LHCN-M2 (cell line): ENCODE measurements around the gene RPL37A. TPM values are rescaled to one million over a fixed set of nuclear protein-coding genes. Genes with fewer than 3 reads are reported as not detected.

Experiments used
- DNase-seq: peaks from one replicate; pipeline ENCODE4 v3.0.0-alpha.2; 2012; ENCODE audit warnings: low read depth
- total RNA-seq: library from RNA; depleted of rRNA; stranded (reverse); fragments of >200 nt; gene quantifications from 2 replicates; pipeline ENCODE4 v1.2.3, GENCODE V29; 2014

RPL37A gene
- total RNA-seq, 1 experiment from 2014 or later: 905 TPM

DNA sequence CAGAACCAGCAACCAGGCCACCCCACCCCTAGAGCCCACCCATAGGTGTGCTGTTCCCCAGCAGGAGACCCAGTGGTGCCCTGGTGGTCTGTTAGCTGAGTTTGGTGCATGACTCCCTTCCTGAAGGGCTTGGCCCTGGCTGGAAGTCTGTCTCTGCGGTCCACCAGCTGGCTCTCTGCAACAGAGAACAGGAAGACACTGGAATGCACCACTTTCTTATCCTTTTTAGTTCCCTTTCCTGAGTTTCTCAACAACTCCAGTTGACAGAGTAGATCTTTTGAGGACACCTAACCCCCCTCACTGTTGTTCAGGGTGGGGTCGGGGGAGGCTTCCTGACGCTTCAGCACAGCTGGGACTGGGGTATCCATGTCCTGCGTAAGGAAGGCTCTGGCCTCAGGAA, 11.9 kb upstream of the RPL37A start:
- DNase-seq: no peak

- DNase-seq: peak; percentile 47
Measured at GRCh38 chr2:216490061-216490460, 8.6 kb upstream of the RPL37A start.

DNA sequence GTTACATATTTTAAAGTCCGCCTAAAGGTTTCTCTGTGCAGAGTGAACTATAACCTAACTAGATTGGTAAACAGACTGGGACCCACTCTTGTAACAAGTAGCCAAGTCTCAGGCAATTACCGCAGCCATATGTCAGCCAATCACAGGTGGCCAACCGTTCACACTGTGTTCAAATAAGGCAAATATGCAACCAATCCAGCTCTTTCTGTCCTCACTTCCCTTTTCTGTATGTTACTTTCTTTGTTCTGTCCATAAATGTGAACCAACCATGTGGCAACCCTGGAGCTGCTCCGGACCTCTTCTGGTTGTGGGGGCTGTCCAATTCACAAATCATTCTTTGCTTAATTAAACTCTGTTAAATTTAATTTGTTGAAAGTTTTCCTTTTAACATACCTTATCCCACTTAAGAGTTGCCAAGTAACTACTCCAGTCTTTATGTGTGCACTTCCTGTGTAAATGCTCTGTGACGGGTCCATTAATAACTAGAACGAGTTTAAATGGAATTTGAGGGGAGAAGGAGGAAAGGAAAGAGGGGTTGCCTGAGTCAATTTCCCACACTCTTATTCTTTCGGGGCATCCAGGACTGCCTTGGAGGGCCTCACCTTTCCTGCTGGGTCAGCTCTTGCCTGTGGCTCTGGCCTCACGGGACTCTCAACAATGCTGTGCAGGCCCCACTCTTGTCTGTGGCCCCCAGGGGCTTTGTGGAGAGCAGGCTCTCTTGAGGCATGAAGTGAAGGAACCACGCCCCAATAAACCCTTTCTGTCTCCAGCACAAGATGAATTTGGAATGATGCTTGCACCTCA, 6.6 kb upstream of the RPL37A start:
- no peak for DNase-seq

- DNase-seq: peak; percentile 54
Measured at GRCh38 chr2:216492597-216493333, 5.9 kb upstream of the RPL37A start.

- DNase-seq: no peak
Measured at GRCh38 chr2:216493334-216493685, 5.3 kb upstream of the RPL37A start.

- DNase-seq: no peak
Measured at GRCh38 chr2:216495656-216496055, 3.0 kb upstream of the RPL37A start.

DNA sequence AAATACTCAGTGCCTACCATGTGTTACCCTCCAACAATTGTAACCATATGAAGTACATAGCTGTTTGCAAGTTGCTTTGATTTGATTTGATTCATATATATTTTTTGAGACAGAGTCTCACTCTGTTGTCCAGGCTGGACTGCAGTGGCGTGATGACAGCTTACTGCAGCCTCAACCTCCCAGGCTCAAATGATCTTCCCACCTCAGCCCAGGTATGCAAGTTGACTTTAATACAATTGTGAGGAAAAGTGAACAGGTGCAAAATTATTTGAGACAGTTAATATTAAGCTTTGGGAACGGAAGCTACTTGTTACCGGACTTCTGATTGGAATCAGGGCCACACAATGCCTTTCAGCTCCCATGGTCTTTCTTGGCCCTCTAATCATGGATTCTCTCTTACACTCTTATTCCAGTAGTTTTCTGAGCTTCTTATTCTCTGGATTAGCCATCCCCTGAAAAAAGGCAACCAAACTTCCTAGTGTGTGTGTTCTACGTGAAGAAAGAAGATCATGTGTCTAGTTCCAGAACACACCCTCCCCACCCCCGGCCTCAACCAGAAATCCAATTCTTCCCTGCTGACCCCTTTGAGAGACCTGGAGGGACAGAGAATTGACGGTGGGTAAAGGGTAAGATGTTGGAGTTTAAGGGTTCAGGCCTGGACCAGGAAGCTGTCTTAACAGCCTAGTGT, 1.1 kb upstream of the RPL37A start:
- DNase-seq: no peak

DNA sequence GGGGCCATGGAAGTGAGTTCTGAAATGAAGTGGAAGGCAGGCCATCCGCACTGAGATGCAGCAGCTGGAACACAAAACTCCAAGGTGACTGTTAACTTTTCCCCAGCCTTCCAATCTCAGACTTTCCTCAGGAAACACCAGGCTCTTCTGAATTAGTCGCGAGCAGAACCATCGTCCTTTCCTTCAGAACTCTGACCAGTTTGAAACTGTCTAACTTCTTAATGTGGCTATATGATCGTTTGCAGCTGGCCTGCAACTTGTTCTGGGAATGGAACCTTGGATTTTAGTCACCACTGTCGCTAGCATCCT, 620 bp upstream of the RPL37A start:
- DNase-seq: no peak

DNA sequence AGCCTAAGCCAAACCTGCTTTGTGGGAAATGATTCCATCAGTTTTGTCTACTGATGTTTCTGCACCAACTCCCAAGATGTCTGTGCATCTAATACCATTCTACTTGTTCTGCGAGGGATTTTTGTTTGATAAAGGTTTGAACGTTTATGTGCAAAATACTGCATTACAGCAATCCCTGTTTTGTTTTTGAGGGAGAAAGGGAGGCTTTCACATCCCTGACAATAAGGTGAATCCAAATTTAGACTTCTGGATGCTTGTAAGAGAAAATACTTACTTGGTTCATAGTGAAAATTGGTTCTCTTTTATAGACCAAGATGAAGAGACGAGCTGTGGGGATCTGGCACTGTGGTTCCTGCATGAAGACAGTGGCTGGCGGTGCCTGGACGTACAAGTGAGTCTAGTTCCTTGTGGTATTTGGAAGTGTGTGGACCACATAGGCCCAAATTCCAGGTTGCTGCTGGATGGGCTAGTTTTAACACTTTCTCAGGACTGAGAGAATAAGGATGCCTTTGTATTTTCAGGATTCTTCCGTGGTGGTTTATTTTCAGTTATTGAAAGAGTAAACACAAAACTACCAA, 1.1 kb downstream of the RPL37A start:
- no peak for DNase-seq

- no peak for DNase-seq
Measured at GRCh38 chr2:216500572-216500971, 1.9 kb downstream of the RPL37A start.

GRCh38 chr2:216501854-216502253, 3.2 kb downstream of the RPL37A start:
- no peak for DNase-seq

DNA sequence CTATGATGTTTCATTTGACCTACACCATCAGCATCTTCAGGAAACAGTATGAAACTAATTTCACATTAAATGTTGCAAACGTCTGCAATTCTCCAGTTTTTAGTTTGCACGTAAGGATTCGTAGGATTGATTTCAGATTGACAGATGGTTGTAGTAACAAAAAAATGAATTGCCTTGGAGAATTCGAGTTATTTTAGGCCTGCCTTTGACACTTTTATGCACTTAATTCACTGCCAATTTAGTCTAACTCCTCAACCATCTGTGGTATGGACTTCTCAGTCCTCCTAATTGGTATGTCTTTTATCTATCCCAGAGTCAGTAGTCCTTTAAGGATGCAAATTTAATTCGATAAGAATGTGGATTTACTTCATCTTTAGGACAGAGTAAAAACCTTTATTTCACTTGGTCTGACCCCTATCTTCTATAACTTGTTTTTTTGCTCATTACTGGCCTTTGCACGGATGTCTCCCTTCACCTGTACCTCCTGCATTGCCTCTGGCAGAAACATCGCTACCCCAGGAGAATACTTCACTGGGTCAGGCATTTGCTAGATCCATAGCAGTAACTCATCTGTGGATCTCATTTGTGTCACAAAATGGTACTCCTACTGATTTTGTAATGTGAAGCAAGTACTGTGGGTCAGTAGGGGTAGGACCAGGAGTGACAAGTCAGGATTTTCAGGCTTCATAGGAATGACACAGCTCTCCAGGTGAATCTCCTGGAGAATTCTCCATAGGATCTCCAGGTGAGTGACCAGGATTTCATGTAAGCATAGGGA, 3.9 kb downstream of the RPL37A start:
- DNase-seq: no peak

- no peak for DNase-seq
Measured at GRCh38 chr2:216503159-216503629, 4.5 kb downstream of the RPL37A start.

- DNase-seq: no peak
Measured at GRCh38 chr2:216503697-216504375, 5.2 kb downstream of the RPL37A start.

DNA sequence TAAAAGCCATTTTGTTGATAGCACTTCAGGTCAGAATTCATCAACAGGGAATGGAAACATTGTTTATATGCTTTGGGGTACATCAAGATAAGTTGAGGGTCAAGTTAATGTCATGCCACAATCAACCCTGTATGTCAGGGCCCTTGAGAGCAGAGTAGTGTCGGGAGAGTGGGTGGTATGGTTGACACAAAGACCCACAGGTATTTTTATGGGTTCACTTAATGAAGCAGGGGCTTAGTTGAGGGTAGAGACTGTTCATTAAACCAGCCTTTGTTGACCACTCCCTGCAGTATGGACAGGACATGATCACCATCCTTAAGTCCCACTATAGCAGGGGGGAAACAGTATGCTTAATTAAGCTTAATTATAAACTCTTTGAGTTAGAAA, 5.7 kb downstream of the RPL37A start:
- DNase-seq: no peak

DNA sequence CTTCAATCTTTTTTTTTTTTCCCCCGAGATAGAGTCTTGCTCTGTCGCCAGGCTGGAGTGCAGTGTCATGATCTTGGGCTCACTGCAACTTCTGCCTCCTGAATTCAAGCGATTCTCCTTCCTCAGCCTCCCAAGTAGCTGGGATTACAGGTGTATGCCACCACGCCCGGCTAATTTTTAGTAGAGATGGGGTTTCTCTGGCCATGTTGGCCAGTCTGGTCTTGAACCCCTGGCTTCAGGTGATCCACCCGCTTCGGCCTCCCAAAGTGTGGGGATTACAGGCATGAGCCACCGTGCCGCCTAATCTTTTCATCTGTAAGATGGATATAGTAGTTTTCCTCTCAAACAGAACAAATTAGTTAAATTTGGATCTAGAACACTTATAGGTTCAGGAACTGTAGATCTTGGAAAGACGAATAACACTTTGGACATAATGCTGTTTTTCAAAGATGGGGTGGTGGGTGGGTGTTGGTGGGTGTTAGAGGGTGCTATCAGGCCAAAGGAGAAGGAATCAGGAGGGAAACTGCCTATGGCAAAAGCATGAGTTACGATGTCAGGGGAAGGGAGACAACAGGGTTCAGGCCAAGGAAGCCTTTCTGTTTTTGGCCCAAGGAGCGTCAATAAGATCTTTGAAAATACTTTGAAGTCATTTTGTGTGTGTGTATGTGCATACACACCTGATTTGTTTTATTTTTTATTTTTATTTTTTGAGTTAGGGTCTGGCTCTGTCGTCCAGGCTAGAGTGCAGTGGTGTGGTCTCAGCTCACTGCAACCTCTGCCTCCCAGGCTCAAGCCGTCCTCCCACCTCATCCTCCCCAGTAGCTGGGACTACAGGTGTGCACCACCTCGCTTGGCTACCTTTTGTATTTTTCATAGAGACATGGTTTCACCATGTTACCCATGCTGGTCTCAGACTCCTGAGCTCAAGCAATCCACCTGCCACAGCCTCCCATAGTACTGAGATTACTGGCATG, 6.8 kb downstream of the RPL37A start:
- no peak for DNase-seq

DNA sequence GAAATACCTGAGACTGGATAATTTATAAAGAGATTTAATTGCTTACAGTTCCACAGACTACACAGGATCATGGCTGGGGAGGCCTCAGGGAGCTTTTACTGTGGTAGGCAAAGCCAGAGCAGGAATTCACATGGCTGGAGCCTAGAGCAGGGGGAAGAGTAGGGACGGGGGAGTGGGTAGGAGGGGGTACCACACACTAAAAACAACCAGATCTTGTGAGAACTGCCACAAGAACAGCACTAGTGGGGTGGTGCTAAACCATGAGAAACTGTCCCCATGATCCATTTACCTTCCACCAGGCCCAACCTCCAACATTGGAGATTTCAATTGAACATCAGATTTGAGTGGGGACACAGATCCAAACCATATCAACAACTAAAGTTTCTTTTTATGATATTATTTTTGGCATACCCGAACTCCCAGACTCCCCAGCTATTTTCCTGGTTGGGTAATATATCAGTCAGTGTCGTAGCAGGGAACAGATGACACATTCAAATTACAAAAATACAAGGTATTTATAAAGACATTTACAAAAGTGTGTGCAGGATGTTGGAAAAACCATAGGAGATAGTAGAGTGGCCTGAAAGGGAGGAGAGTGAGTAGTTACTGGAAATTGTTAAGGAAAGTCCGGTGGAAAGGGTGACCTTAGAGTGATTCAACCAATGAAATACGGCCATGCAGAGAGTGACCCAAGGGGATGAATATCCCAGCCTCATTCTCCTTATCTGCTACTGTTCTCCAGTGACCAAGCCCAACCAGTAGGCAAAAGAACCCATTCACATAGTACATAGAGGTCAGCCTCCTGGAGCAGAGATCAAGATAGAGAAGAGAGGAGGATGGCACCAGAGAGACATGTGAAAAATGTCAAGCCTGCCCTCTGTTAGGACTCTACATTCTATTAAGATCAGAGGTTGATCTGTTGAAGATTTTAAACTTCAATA, 8.8 kb downstream of the RPL37A start:
- no peak for DNase-seq

DNA sequence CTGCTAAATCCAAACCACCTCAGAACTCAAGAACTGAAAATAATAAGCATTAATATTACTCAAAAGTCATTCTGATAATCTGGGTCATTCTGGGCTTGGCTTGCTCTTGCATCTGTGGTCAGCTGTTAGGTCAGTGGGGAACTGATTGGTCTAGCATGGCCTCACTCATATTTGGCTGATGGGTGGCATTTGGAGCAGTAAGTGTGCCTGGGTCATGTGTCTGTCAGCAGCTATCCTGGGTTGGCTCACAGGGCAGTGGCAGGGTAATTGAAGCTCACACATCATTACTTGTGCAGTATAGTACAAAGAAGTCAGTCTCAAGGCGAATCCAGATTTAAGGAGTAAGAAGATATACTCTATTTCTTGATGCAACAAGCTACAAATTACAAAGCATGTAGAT, 9.6 kb downstream of the RPL37A start:
- no peak for DNase-seq
